Activated T-cell treated with anti-CD3 and anti-CD28 coated beads, Interleukin-2, amount 50 U/mL, for 1 hour (primary cell): ENCODE measurements around the gene RFX2.
A peak's percentile ranks its signal among the peaks of the same experiment; 100 is the strongest.

ENCODE experiments used
- DNase-seq: peaks from one replicate; pipeline ENCODE4 v3.0.0-alpha.2; 2020

Gene RFX2

DNA sequence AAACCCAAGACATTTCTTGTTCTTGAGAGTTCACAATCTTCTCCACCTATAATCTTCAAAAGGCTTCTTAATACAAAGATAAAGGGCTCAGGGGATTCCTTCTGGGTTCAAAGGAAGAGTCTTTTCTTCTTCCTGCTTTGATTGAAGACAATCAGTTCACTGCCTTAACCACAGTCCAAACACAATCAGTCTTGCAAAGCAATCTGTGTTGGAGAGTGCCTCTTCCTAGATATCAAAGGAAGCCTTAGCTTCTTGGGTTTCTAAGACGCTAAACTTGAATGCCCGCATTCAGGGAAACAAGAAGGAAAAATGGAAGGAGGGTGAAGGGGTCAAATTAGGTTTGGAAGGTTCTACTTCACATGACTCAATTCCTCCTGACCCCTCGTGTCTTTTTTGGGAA is 159.6 kb downstream of the RFX2 start:
- DNase-seq, result no peak

DNA sequence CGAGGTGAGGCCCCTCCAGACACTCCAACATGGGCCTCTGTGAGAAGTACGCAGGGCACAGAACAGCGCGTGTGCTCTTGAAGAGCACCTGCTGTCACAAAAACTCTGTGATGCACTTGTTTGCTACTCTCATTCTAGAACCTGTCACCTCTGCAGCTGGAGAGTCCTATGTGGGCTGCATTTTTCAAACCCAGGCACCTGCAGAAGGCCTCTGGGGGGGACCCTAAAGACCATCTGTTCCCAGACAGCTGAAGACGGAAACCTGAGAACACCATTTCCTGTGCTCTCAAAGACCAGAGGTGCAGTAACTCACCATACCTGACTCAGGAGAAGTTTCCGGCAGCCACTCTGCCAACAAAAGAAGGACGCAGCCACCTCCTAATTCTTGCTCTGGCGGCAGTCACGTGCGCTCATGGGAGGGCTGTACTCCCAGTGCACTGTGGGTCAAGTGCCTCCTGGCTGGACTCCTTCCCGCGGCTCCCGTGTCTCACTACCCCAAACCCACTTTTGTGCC is 160.5 kb downstream of the RFX2 start:
- DNase-seq, result peak; percentile 49

DNA sequence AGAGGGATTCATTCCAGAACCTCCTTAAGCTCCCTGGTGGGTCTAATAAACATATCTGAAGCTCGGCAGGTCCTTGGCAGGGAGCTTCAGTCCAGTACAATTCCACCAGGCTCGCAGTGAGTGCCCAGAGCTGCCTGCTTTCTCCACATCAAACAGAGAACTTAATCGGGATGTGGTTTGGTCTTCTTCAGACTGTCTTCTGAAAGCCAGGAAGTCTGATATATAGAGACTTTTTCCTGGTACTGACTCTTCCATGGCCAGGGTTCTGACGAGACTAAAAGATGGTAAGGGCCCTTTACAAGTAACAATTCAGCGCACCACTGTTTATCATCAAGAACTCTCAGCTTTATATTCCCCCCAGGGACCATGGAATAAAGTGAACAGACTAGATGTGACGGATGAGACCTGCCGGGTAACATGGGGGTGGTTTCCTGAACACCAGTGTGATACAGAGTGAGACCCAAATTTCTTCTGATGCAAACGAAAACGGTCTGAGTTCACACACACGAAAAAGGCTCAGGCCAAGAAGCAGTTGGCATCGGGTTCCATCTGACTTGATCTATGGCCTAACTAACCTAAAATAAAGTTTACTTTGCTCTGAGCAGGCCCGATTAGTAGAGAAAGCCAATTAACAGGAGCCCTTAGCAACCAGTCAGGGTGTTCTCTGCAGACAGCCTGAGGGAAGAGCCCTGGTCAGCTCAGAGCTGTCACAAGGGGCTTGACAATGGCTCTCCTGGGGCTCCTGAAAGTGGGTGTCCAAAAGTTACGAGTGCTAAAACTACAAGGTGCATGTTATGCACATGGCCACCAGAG is 161.3 kb downstream of the RFX2 start:
- no peak for DNase-seq

DNA sequence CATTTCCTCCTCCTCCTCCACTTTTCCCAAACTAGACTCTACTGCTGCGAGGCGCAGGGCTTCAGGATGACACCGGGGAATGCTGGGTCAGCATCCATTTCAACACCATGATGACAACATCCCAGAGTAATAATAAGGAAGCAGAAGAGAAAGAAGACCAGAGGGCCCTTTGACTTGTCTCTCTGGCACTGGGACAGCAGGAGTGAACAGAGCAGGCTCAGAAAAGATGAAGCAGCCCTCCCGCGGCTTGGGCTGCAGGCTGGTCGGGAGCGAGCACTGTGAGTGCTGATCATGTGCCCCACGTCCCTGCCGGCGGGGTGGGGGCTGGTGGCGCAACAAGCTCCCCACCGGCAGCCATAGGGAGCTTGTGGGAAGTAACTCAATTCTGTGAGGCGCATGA is 162.9 kb downstream of the RFX2 start:
- no peak for DNase-seq

DNA sequence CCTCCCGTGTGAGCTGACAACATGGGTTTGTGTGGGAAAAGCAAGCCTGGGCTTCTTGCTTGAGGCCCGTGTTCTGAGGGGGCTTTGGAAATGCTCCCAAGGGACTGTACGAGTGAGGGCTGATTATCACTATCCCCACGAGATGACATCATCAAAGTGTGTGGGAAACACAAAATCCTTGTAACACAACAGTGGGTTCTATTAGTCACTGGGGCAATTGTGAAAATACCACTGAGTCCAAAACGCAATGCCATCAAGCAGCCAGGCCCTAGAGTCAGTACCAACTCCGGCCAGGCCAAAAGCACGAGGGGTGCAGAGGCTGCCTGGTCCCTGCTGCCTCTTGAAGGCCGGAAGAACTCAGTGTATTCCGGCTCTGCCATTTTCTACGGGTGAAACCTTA is 166.7 kb downstream of the RFX2 start:
- no peak for DNase-seq
